HG02870 (cell line): Measurements from ENCODE around the gene MUC5AC.

Experiments used
- ATAC-seq: cut with Tn5 transposase; IDR thresholded peaks from one replicate; pipeline ENCODE4 v1.9.1; 2021; ENCODE audit warnings: mild to moderate bottlenecking, moderate library complexity; ENCODE audit not compliant: unreplicated experiment

MUC5AC gene

DNA sequence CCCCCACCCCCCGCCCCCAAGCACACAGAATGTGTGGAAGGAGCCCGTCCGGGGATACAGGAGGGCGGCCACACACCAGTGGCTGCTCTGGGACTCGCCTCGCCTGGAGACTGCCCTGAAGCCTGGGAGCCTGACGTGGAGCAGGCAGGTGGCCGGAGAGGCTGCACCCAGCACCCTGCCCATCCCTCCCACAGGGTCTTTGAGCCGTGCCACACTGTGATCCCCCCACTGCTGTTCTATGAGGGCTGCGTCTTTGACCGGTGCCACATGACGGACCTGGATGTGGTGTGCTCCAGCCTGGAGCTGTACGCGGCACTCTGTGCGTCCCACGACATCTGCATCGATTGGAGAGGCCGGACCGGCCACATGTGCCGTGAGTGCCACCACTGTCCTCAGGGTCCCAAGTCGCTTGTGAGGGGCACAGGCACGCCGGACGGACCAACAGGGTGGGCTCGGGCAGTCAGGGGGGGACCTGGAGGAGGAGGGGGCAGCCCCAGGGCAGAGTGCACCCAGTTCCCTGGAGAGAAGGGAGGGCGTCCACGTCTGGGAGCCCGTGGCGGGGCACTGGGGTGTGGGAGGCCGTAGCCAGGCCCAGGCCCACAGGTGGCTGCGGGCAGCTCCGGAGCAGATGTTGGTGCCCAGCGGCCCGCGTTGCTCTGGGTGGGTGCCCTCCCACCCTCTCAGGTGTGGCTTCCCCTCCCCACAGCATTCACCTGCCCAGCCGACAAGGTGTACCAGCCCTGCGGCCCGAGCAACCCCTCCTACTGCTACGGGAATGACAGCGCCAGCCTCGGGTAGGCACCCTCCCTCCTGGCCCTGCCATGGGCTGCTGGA lies 38.1 kb downstream of the MUC5AC start:
- ATAC-seq: no peak

DNA sequence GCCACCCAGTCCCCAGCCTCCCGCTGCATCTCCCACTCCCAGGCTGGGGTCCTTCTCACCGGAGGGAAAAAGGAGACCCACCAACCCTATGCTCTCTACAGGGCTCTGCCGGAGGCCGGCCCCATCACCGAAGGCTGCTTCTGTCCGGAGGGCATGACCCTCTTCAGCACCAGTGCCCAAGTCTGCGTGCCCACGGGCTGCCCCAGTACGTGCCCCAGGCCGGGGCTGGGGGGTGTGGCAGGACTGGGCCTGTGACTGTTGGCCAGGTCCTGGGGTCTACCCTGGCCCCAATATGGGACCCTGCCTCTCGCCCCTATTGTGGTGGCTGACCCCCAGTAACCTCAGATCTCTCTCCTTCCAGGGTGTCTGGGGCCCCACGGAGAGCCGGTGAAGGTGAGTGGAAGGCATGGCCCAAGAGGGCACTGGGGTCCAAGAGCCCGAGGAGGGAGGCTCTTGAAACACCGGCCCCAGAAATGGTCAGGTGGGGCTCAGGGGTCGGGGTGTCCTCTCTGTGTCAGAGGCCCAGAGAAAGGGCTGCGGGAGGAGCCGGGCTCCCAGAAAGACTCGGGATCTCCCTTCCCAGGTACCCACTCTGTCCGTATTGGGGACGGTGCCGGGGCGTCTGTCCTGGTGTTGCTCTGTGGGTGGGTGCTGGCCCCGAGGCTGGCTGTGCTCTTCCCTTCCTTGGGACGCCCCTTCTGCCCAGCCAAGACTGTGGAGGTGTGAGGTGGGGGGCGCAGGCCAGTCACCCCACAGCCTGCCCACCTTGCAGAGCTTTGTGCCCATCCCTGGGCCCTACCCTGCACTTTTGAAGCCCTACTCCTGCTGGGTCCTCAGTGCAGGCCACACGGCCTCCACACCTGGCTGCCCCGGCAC lies 39.0 kb downstream of the MUC5AC start:
- no peak for ATAC-seq

DNA sequence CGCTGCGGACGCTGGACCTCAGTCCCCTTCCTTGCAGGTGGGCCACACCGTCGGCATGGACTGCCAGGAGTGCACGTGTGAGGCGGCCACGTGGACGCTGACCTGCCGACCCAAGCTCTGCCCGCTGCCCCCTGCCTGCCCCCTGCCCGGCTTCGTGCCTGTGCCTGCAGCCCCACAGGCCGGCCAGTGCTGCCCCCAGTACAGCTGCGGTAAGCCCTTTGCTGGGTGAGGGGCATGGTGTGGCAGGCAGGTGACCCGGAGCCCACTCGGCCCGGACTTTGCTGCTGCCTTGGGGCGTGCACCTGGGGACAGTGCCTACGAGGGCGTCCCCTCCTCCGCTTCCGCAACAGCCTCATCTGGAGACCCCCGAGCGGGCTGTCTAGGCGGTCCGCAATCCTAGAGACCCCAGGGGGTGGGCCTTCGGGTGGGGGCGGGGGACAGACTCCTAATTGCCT lies 39.7 kb downstream of the MUC5AC start:
- ATAC-seq: no peak

DNA sequence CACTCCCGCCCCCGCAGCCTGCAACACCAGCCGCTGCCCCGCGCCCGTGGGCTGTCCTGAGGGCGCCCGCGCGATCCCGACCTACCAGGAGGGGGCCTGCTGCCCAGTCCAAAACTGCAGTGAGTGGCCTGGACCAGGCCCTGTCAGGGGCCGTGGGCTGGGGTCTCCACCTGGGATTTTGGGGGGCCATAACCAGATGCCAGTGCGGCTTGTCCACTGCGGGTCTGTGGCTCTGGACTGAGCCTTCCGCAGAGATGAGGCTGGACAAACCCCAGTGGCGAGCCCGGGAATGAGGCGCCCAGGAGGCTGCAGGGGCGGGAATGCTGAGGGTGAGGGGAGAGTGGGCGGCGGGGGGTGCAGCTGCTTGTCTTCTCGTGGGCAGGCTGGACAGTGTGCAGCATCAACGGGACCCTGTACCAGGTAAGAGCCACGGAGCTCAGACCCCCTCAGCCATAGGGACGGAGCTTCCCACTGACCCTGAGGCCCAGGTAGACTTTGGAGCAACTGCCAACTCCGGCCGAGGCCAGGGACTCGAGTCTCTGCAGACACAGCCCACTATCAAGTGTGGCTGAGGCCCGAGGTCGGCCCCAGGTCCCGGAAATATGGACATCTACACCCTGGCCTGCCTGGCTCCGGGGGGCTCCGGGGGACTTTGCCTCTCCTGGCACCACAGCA lies 40.3 kb downstream of the MUC5AC start:
- no peak for ATAC-seq

DNA sequence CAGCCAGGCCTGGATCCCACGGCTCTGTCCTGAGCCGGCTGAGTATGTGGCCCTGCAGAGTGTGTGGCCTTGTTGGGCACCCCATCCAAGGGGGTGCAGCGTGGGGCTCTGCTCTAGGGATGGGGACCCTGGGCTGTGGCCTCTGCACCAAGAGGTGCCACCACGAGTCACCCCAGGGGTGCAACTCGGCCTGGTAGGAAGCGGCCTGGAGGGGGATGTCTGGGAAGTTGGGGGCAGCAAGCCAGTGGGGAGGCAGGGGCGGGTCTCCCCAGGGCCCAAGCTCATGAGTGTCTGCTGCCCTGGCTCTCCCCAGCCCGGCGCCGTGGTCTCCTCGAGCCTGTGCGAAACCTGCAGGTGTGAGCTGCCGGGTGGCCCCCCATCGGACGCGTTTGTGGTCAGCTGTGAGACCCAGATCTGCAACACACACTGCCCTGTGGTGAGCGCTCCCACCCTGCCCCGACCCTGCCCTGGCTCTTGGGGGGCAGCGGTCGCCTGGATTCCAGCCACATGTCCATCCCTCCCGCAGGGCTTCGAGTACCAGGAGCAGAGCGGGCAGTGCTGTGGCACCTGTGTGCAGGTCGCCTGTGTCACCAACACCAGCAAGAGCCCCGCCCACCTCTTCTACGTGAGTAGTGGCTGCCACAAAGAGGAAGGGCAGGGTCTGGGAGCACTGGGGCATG lies 40.9 kb downstream of the MUC5AC start:
- ATAC-seq: no peak

DNA sequence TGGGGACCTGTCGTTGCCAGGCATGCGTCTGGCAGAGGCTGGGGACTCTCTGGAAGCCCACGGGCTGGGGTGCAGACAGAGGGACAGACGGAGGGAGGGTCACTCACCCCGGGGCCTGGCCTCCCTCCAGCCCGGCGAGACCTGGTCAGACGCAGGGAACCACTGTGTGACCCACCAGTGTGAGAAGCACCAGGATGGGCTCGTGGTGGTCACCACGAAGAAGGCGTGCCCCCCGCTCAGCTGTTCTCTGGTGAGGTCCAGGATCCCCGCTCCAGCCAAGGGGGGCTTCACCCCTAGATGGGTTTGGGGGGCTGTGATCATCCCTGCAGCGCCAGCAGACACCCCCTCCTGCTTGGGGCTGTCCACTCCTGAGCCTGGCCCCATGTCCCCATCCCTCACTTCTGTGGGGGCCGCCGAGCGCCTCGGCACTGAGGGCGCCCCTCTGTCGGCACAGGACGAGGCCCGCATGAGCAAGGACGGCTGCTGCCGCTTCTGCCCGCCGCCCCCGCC lies 41.5 kb downstream of the MUC5AC start:
- no peak for ATAC-seq

DNA sequence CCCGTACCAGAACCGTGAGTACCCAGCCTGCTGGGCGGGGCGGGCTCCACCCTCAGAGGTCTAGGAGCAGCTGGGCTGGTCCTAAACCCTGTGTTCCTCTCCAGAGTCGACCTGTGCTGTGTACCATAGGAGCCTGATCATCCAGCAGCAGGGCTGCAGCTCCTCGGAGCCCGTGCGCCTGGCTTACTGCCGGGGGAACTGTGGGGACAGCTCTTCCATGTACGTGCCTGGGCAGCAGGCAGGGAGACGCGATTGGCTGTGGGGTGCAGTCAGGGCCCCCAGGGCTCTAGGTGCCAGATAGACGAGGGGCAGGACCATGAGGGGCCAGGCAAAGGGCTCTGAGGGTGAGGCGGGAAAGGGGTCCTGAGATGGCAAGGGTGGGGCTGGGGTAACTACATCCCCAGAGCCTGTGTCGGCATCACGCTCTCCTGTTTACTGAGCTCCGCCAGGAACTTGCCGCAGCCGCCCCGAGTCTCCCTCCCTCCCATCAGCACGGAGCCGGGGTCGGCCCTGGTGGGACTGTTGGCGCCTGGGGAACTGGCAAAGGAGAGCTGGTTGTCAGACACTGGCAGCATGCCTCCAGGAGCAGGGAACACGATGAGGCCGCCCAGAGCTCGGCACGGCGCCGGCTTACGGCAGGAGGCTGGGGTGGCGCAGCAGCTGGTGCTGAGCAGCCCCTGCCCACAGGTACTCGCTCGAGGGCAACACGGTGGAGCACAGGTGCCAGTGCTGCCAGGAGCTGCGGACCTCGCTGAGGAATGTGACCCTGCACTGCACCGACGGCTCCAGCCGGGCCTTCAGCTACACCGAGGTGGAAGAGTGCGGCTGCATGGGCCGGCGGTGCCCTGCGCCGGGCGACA lies 42.2 kb downstream of the MUC5AC start:
- ATAC-seq: no peak

DNA sequence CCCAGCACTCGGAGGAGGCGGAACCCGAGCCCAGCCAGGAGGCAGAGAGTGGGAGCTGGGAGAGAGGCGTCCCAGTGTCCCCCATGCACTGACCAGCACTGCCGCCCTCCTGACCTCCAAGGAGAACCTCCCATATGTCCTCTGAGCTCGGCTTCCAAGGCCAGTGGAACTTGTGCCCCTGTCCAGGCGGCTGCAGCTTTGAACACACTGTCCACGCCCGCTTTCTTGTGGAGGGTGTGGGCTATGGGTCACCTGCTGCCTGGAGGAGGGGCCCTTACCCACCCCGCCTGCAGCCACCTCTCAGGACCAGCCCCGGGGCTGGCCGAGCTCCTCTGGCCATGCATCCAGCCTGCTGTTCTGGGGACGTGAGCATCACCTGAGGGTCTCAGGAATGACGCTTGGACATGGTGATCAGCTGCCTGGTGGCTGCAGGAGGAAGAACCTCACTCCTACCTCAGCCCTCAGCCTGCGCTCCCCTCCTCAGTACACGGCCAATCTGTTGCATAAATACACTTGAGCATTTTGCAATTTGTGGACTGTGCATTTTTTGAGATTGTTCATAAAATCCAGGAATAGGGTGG lies 42.9 kb downstream of the MUC5AC start:
- ATAC-seq: no peak

DNA sequence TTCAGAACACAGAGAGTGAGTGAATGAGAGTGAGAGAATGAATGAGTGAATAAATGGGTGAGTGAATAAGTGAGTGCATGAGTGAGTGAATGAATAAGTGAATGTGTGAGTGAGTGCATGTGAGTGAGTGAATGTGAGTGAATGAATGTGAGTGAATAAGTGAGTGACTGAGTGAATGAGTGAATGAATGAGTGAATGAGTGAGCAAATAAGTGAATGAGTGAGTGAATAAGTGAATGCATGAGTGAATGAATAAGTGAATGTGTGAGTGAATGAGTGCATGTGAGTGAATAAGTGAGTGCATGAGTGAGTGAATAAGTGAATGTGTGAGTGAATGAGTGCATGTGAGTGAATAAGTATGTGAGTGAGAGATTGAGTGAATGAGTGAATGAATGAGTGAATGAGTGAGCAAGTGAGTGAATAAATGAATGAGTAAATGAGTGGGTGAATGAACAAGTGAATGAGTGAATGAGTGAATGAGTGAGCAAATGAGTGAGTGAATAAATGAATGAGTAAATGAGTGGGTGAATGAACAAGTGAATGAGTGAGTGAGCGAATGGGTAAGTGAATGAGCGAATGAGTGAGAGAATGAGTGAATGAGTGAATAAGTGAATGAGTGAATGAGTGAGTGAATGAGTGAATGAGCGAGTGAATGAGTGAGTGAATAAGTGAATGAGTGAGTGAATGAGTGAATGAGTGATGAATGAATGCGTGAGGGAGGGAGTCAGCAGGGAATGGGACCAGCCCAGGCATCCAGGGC lies 43.8 kb downstream of the MUC5AC start:
- ATAC-seq: no peak

DNA sequence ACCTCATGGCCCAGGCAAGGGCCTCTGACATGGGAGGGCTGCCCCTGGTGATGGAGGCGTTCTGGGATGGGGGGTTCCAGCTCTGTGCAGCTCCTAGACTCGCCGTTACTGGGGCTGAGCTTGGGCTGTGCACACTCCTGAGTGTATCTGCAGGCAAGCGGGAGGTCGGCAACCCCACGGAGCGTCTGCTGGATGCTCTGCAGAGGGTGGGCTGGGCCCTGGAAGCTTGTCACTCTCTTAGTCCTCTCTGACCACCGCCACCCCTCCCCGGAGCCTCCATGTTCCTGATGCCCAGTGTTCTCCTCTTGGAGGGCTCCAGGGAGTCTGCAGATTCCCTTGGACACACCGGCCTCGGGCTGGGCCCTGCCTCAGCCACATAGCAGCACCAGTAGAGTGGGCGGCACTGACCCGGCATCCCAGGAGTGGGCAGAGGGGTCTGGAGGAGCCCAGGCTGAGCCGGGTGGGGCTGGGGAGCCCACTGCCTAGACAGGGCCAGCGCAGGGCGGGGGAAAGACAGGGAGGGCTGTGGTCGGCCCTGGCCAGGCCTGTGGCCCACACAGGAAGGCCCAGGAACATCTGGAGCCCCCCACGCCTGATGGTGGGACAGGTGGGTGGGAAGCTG lies 44.5 kb downstream of the MUC5AC start:
- ATAC-seq: no peak

DNA sequence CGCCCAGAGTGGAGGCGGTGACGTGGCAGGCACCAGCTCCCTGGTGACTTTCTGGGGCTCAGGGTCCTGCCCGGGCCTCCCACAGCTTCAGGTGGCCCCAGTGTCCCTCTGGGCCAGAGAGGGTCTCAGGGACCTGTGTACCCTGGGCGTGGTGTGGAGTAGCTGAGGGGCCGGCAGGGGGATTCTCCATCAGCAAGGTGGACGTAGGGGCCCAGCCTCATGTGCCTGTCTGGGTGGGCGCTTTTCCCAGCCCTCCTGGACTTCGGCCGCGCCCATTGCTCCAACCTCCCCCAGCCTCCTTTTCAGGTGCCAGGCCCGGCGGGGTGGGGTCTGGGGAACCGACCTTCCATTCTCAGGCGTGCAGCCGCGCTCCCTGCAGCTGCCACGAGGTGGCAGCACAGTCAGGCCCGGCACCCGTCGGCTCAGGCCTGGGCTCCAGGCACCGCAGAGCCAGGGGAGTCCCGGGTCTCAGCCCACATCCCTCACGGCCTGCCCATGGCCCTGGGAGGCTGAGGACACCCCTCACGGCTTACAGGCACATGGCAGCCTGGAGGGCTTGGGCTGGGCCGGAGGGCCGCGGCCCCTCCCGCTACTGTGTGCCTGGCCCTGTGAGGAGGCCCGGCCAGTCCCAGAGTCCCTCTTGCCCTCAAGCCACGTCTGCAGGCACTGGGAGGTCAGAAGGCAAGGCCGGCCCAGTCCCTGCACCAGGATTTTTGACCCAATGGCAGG lies 45.2 kb downstream of the MUC5AC start:
- no peak for ATAC-seq

DNA sequence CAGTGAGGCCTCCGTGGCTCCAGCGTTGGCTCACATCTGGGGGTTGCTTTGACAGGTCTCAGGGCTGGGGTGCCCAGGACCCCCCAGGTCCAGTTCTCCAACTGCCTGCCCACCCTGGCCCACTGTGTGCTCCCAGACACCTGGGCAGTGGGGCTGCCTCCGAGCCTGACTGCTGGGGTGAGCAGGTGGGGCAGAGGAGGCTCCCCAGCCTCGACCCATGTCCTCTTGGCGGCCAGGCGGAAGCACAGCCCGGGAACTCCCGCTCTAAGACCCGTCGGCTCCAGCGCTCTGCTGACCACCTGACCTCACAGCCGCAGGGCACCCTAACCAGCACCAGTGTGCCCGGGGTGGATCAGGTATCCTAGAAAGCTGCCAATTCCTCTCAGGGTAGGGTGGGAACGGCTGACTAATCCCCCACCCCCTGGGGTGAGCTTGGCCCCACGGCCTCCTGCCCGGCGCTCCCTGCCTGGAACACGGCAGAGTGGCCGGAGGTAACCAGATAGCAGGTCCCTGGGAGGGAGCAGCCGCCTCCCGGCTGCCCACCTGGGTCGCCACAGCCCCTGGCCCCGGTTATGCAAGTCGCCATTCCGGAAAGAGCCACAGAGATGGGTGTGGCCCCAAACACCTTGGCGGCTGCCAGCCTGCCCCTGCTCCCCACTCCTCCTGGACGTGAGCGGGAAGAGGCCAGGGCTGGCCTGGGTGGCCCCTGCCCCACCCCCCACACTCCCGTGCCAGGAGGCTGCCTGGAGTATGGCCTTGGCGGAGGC lies 45.9 kb downstream of the MUC5AC start:
- no peak for ATAC-seq

DNA sequence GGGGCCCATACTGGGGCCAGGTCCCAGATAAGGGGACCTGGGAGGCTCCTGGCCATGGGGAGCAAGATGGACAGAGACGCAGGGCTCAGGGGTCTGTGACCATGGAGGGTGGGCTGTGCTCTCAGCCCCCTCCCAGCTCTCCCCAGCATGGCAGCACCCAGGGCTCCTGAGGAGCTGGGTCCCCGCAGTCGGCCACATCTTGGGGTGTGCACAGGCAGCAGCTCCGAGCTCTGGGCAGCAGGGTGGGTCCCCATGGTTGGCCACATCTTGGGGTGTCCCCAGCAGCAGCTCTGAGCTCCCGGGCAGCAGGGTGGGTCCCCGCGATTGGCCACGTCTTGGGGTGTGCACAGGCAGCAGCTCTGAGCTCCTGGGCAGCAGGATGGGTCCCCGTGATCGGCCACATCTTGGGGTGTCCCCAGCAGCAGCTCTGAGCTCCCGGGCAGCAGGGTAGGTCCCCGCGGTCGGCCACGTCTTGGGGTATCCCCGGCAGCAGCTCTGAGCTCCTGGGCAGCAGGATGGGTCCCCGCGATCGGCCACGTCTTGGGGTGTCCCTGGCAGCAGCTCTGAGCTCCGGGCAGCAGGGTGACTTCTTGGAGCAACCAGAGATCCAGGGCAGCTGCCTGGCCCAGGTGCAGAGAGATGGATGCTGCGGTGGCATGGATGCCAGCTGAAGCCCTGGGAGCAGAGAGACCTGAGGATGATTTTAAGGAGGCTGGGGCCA lies 46.8 kb downstream of the MUC5AC start:
- ATAC-seq: no peak

DNA sequence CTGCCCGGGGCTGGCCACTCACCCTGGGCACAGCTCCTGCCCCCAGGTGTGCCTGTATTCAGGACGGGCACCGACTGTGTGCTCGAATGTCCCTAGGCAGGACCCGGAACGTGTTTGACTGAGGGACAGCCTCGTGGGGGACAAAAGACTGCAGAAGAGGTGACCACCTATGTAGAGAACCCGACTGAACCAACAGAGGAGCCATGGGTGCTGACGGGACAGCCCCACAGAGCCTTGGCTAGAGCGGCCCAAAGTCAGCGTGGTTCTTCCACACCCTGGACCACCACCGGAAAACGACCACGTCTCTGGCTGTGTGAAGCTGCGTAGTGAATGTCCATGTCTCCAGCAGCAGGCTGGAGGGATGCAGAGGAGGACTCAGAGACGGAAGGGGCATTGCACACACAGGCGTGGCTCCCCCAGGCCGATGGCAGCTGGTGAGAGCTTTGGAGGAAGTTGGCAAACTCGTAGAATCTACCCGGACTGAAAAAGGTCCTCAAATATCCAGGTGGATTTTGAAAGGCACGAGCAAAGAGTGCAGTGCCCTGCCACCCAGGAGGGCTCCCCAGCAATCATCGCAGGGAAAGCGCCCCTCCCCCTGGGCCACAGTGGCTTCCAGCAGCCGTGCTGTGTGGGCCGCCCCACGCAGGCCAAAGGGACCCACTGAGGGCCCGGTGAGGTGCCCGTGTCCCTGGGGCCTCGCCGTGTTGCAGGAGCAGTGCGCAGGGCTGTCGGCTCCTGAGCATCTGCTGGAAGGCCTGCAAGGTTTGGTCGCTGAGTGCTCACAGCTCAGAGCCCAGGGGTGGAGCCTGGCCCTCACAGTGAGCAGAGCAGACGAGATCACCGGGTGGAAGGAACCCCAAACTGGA lies 47.6 kb downstream of the MUC5AC start:
- ATAC-seq: no peak

DNA sequence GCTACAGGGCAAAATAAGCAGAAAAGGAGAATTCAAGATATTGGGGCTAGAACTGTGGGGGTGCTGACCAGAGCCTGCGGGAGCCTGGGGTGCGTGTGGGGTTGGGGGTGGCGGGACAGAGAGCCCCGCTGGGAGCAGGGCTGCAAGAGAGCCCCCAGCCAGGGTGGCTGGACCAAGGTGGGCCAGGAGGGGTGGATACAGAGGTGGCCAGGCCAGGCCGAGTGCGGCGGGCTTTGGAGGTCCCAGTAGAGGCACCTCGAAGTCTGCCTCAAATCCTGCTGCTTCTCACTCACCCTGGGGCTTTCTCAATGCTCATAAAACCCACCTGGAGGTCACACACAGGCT lies 48.2 kb downstream of the MUC5AC start:
- no peak for ATAC-seq
